ENCODE measurements around the gene CCDC97.

- TF ChIP-seq CTCF (IDR thresholded peaks at IDR 0.05; ENCODE audit: control extremely low read depth in 1 of 3, insufficient read depth in 1 of 3, low read depth in 1 of 3, low read length in 3 of 3) (no peak), ZNF274 (IDR thresholded peaks at IDR 0.05; ENCODE audit: borderline replicate concordance, extremely low read depth, low read length) (no peak), EP300 (IDR thresholded peaks at IDR 0.05; ENCODE audit: borderline replicate concordance in 1 of 2, low read depth in 2 of 2, low read length in 2 of 2) (no peak), JUND (IDR thresholded peaks at IDR 0.05; ENCODE audit: low read length) (no peak), SP1 (IDR thresholded peaks at IDR 0.05; ENCODE audit: low read depth, low read length) (no peak), CHD2 (IDR thresholded peaks at IDR 0.05; ENCODE audit: low read length) (no peak), ATF3 (IDR thresholded peaks at IDR 0.05; ENCODE audit: insufficient read depth, low read depth, low read length) (no peak), SIN3A (conservative IDR thresholded peaks at IDR 0.05 in 1 of 2, IDR thresholded peaks at IDR 0.05 in 1 of 2; ENCODE audit: low read depth in 1 of 2, low read length in 2 of 2) (no peak)
These were observed 14.3 kb downstream of the CCDC97 start for GRCh38 chr19:41324231-41324702.

Data from H1 (cell line).